HepG2 (cell line): Measurements from ENCODE around the gene BID. TPM values are rescaled to one million over a fixed set of nuclear protein-coding genes. Genes with fewer than 3 reads are reported as not detected.

Source experiments
- ATAC-seq: fragments of 200-7000 bp; cut with Tn5 transposase; 3 replicates; pipeline ENCODE4 v1.9.1; 2020; ENCODE audit warnings: mild to moderate bottlenecking, moderate library complexity
- BruUV-seq: library from RNA; stranded (reverse); fragments of 400-500 nt; replicated peaks from 2 replicates; lab custom pipeline; 2021; lab: Mats Ljungman, UMichigan
- CTCF ChIA-PET: fragments of 300-600 bp; formaldehyde crosslinking; extraction: SDS; loops from one replicate; lab custom pipeline; 2021; ENCODE audit warnings: low total read pairs, inconsistent platforms, low intra/inter-chr PET ratio; lab: Yijun Ruan, JAX
- POLR2A ChIA-PET: fragments of 350-600 bp; sonication (Branson Sonifier 250); formaldehyde crosslinking; loops from one replicate; lab custom pipeline; 2020; ENCODE audit warnings: antibody characterized with exemption, inconsistent platforms; lab: Yijun Ruan, JAX
- DNase-seq: peaks from one replicate; pipeline ENCODE4 v3.0.0-alpha.2; 2015; ENCODE audit warnings: low spot score
- FAIRE-seq: peaks from 3 replicates; lab custom pipeline; 2011; peaks lifted over from hg19 to GRCh38; lab: Jason Lieb, UNC
- H2AFZ ChIP-seq: one replicate; pipeline ENCODE4 v1.6.1; 2011; ENCODE audit warnings: low read length, inconsistent platforms
- H3K27ac ChIP-seq: fragments of 300-600 bp; 3 replicates; pipeline ENCODE4 v1.8.0; 2011; ENCODE audit warnings: mixed run types, mild to moderate bottlenecking, mixed read lengths, low read length, inconsistent platforms; ENCODE audit not compliant: insufficient read depth; ENCODE audit errors: extremely low read length
- H3K27me3 ChIP-seq, 2 experiments: fragments of 200-600 bp in 1 of 2; 2 replicates in 1 of 2; 3 replicates in 1 of 2; pipeline versions ENCODE4 v1.6.0 to v1.8.0; 2011; ENCODE audit warnings: low read length in 2 of 2, mild to moderate bottlenecking in 2 of 2, moderate library complexity in 2 of 2, inconsistent platforms in 1 of 2; ENCODE audit not compliant: insufficient read depth in 2 of 2, control insufficient read depth in 1 of 2
- H3K36me3 ChIP-seq, 2 experiments: fragments of 200-600 bp in 1 of 2; replicated peaks in 1 of 2; 2 replicates in 1 of 2; 3 replicates in 1 of 2; pipeline versions ENCODE4 v1.5.1 to v1.8.0; 2011; ENCODE audit warnings: low read length in 2 of 2, inconsistent platforms in 1 of 2; ENCODE audit not compliant: insufficient read depth in 2 of 2, control insufficient read depth in 1 of 2
- H3K4me1 ChIP-seq: 2 replicates; pipeline ENCODE4 v1.5.1; 2012; ENCODE audit warnings: low read length, inconsistent platforms; ENCODE audit not compliant: insufficient read depth
- H3K4me2 ChIP-seq: 2 replicates; pipeline ENCODE4 v1.6.0; 2011; ENCODE audit warnings: low read depth, low read length, inconsistent platforms
- H3K4me3 ChIP-seq, 3 experiments: fragments of 200-600 bp in 1 of 3; sonication (generic), shearing (Covaris generic) in 1 of 3; replicated peaks in 1 of 3; 2 replicates each; pipeline ENCODE4 v1.5.1; 2011 to 2016; ENCODE audit warnings: low read length in 3 of 3, inconsistent platforms in 2 of 3, low read depth in 2 of 3, mild to moderate bottlenecking in 2 of 3, control low read depth in 1 of 3, mixed read lengths in 1 of 3; ENCODE audit not compliant: insufficient read depth in 1 of 3
- H3K79me2 ChIP-seq: one replicate; pipeline ENCODE4 v1.6.1; 2011; ENCODE audit warnings: low read length, inconsistent platforms; ENCODE audit not compliant: insufficient read depth
- H3K9ac ChIP-seq: 2 replicates; pipeline ENCODE4 v1.6.0; 2011; ENCODE audit warnings: mild to moderate bottlenecking, low read depth, low read length, inconsistent platforms; ENCODE audit not compliant: insufficient read depth
- H3K9me3 ChIP-seq: 2 replicates; pipeline ENCODE4 v1.5.1; 2012; ENCODE audit warnings: mild to moderate bottlenecking, low read length
- H4K20me1 ChIP-seq: 2 replicates; pipeline ENCODE4 v1.6.0; 2011; ENCODE audit warnings: inconsistent platforms, mild to moderate bottlenecking, low read length, moderate library complexity; ENCODE audit not compliant: insufficient read depth
- ATF1 ChIP-seq: IDR thresholded peaks from 2 replicates; pipeline ENCODE4 v1.6.1; 2016; ENCODE audit warnings: mild to moderate bottlenecking, control low read depth
- FOXA3 ChIP-seq: IDR thresholded peaks from 2 replicates; pipeline ENCODE4 v1.6.1; 2016; ENCODE audit warnings: missing genetic modification reagents, missing compliant biosample characterization
- NR2C2 ChIP-seq: sonication (generic); formaldehyde crosslinking; IDR thresholded peaks from 2 replicates; pipeline ENCODE4 v1.4.0; 2020; ENCODE audit warnings: missing genetic modification reagents, mild to moderate bottlenecking, moderate library complexity, borderline replicate concordance
- PBX2 ChIP-seq: IDR thresholded peaks from 2 replicates; pipeline ENCODE4 v1.6.1; 2016; ENCODE audit warnings: control low read depth
- SATB2 ChIP-seq: sonication (generic); formaldehyde crosslinking; IDR thresholded peaks from 2 replicates; pipeline ENCODE4 v1.5.0; 2020; ENCODE audit warnings: missing genetic modification reagents
- ZFAT ChIP-seq: sonication (generic); formaldehyde crosslinking; conservative IDR thresholded peaks from 2 replicates; pipeline ENCODE4 v1.8.1; 2023; ENCODE audit warnings: missing genetic modification reagents, inconsistent platforms
- WGBS: methylation state at CpG from one replicate; pipeline ENCODE4 v1.1.6; 2017; ENCODE audit warnings: low lambda C conversion rate; 5-methylcytosine and 5-hydroxymethylcytosine counted together
- in situ Hi-C: cut with HindIII; loops from 2 replicates; pipeline ENCODE4 v1.10.0; 2017; ENCODE audit warnings: low pct_unique_long_range_greater_than_20kb; ENCODE audit not compliant: extremely low pct_ligation_motif_present
- intact Hi-C: fragments of 100-400 bp; cut with micrococcal nuclease; formaldehyde crosslinking; loops from one replicate; pipeline ENCODE4 v1.10.0; 2022; ENCODE audit not compliant: unreplicated experiment
- polyA plus RNA-seq, 8 experiments: library from polyadenylated mRNA; depleted of rRNA in 3 of 8; stranded (reverse) in 7 of 8; unstranded in 1 of 8; fragments of >200 nt; fragmentation: Illumina TruSeq in 4 of 8; extraction: Trizol in 4 of 8; gene quantifications; 2 replicates each; pipeline versions ENCODE4 v1.2.1 to v1.2.3, GENCODE V29; 2011 to 2016; ENCODE audit warnings: low read depth in 4 of 8, missing spikeins in 1 of 8, mixed read lengths in 1 of 8; ENCODE audit not compliant: insufficient read depth in 1 of 8
- total RNA-seq, 5 experiments: library from RNA; depleted of rRNA; stranded (reverse); fragments of >200 nt; fragmentation: Illumina TruSeq; extraction: Trizol; gene quantifications; 2 replicates each; pipeline ENCODE4 v1.2.3, GENCODE V29; 2016; ENCODE audit warnings: low read depth in 1 of 5
- TF ChIP-seq, protein P1 (sequence below): sonication (generic); formaldehyde crosslinking; IDR thresholded peaks from 2 replicates; pipeline ENCODE4 v1.5.0; 2020; ENCODE audit warnings: missing genetic modification reagents, mild to moderate bottlenecking, borderline replicate concordance
- TF ChIP-seq, protein P2 (sequence below): IDR thresholded peaks from 2 replicates; pipeline ENCODE4 v1.6.1; 2018; ENCODE audit warnings: missing genetic modification reagents, mild to moderate bottlenecking, missing compliant biosample characterization
- TF ChIP-seq, protein P3 (sequence below): sonication (generic); formaldehyde crosslinking; IDR thresholded peaks from 2 replicates; pipeline ENCODE4 v1.4.0; 2020; ENCODE audit warnings: missing genetic modification reagents, mild to moderate bottlenecking, borderline replicate concordance

Gene BID
- total and polyA plus RNA-seq, 2 of the 13 experiments (the other 11 are each of a cell fraction or from before 2014, with no cell fraction given) = 35.3 to 51.7 TPM

- intact Hi-C loops = no loop called here
- Histone ChIP-seq H3K27ac (no peak overlapping the region), H2AFZ (no peak overlapping the region), H3K36me3 (peaks cover 7 to 21% of the 10 kb centered on the region in 2 experiments; a peak in 4 of 5 replicates), H3K4me1 (no peaks in the 10 kb centered on the region), H3K9me3 (no peaks in the 10 kb centered on the region), H3K79me2 (no peaks in the 10 kb centered on the region), H3K27me3 (no peaks in the 10 kb centered on the region), H3K9ac (no peak overlapping the region), H3K4me3 (no peak overlapping the region), H3K4me2 (no peak overlapping the region), H4K20me1 (no peaks in the 10 kb centered on the region)
- ATAC-seq (no peak), DNase-seq (no peak), FAIRE-seq (no peak)
- ChIA-PET POLR2A (no interaction called here), CTCF (no interaction called here)
- TF ChIP-seq, protein P1, sequence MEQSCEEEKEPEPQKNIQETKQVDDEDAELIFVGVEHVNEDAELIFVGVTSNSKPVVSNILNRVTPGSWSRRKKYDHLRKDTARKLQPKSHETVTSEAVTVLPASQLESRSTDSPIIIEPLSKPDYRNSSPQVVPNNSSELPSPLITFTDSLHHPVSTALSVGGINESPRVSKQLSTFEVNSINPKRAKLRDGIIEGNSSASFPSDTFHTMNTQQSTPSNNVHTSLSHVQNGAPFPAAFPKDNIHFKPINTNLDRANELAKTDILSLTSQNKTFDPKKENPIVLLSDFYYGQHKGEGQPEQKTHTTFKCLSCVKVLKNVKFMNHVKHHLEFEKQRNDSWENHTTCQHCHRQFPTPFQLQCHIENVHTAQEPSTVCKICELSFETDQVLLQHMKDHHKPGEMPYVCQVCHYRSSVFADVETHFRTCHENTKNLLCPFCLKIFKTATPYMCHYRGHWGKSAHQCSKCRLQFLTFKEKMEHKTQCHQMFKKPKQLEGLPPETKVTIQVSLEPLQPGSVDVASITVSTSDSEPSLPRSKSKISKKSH (CRISPR knock-in tag) = no peak
- TF ChIP-seq SATB2 (CRISPR knock-in tag) (no peak), PBX2 (CRISPR knock-in tag) (no peak), NR2C2 (CRISPR knock-in tag) (no peak), ZFAT (CRISPR knock-in tag) (no peak), ATF1 (CRISPR knock-in tag) (no peak), FOXA3 (CRISPR knock-in tag) (no peak)
- TF ChIP-seq, protein P2, sequence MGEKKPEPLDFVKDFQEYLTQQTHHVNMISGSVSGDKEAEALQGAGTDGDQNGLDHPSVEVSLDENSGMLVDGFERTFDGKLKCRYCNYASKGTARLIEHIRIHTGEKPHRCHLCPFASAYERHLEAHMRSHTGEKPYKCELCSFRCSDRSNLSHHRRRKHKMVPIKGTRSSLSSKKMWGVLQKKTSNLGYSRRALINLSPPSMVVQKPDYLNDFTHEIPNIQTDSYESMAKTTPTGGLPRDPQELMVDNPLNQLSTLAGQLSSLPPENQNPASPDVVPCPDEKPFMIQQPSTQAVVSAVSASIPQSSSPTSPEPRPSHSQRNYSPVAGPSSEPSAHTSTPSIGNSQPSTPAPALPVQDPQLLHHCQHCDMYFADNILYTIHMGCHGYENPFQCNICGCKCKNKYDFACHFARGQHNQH (CRISPR knock-in tag) = no peak
- TF ChIP-seq, protein P3, sequence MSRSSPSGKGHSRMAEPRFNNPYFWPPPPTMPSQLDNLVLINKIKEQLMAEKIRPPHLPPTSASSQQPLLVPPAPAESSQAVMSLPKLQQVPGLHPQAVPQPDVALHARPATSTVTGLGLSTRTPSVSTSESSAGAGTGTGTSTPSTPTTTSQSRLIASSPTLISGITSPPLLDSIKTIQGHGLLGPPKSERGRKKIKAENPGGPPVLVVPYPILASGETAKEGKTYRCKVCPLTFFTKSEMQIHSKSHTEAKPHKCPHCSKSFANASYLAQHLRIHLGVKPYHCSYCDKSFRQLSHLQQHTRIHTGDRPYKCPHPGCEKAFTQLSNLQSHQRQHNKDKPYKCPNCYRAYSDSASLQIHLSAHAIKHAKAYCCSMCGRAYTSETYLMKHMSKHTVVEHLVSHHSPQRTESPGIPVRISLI (CRISPR knock-in tag) = no peak
- WGBS = 97% methylated on average over 13 of the region's 21 CpGs
- in situ Hi-C loops = no loop called here
- BruUV-seq = no TSS peak
These were observed 42.8 kb upstream of the BID start for GRCh38 chr22:17817079-17817478.
